HepG2 (cell line): ENCODE measurements around the gene DNPH1. TPM values are rescaled to one million over a fixed set of nuclear protein-coding genes. Genes with fewer than 3 reads are reported as not detected.

Experiments used
- GATAD2A ChIP-seq: IDR thresholded peaks from 2 replicates; pipeline ENCODE4 v1.6.1; 2016
- PBX2 ChIP-seq: IDR thresholded peaks from 2 replicates; pipeline ENCODE4 v1.6.1; 2016; ENCODE audit warnings: control low read depth
- SP1 ChIP-seq, 2 experiments: fragments of 450-650 bp in 1 of 2; sonication (generic) in 1 of 2; formaldehyde crosslinking in 1 of 2; IDR thresholded peaks; 2 replicates each; pipeline versions ENCODE4 v1.4.0 to v1.6.1; 2016 to 2020; ENCODE audit warnings: missing genetic modification reagents in 1 of 2
- TARDBP ChIP-seq: sonication (generic); formaldehyde crosslinking; IDR thresholded peaks from 2 replicates; pipeline ENCODE4 v1.8.0; 2022; ENCODE audit warnings: mild to moderate bottlenecking, missing genetic modification reagents
- YY1 ChIP-seq: IDR thresholded peaks from 2 replicates; pipeline ENCODE4 v1.6.1; 2011; ENCODE audit warnings: low read length, low read depth, moderate library complexity, mild to moderate bottlenecking; ENCODE audit not compliant: insufficient read depth, insufficient replicate concordance
- ZC3H4 ChIP-seq: sonication (generic); formaldehyde crosslinking; IDR thresholded peaks from 2 replicates; pipeline ENCODE4 v1.4.0; 2020; ENCODE audit warnings: missing genetic modification reagents, borderline replicate concordance
- ZFP36L1 ChIP-seq: sonication (generic); formaldehyde crosslinking; IDR thresholded peaks from 2 replicates; pipeline ENCODE4 v1.8.0; 2022; ENCODE audit warnings: mild to moderate bottlenecking, missing genetic modification reagents, moderate library complexity
- ZNF10 ChIP-seq: sonication (generic); formaldehyde crosslinking; IDR thresholded peaks from 2 replicates; pipeline ENCODE4 v1.4.0; 2020; ENCODE audit warnings: mild to moderate bottlenecking, low read depth, missing genetic modification reagents, borderline replicate concordance
- ZNF780A ChIP-seq: sonication (generic); formaldehyde crosslinking; IDR thresholded peaks from 2 replicates; pipeline ENCODE4 v1.8.0; 2022; ENCODE audit warnings: mild to moderate bottlenecking, missing genetic modification reagents, moderate library complexity
- ZNF839 ChIP-seq: sonication (generic); formaldehyde crosslinking; IDR thresholded peaks from 2 replicates; pipeline ENCODE4 v1.4.0; 2020; ENCODE audit warnings: missing genetic modification reagents, mild to moderate bottlenecking, borderline replicate concordance
- ZSCAN5A ChIP-seq: sonication (generic); formaldehyde crosslinking; IDR thresholded peaks from 2 replicates; pipeline ENCODE4 v1.8.0; 2022; ENCODE audit warnings: mild to moderate bottlenecking, missing genetic modification reagents, borderline replicate concordance
- ZZZ3 ChIP-seq: sonication (generic); formaldehyde crosslinking; IDR thresholded peaks from 2 replicates; pipeline ENCODE4 v1.4.0; 2020; ENCODE audit warnings: missing genetic modification reagents, mild to moderate bottlenecking, borderline replicate concordance
- polyA plus RNA-seq, 8 experiments: library from polyadenylated mRNA; depleted of rRNA in 3 of 8; stranded (reverse) in 7 of 8; unstranded in 1 of 8; fragments of >200 nt; fragmentation: Illumina TruSeq in 4 of 8; extraction: Trizol in 4 of 8; gene quantifications; 2 replicates each; pipeline versions ENCODE4 v1.2.1 to v1.2.3, GENCODE V29; 2011 to 2016; ENCODE audit warnings: low read depth in 4 of 8, missing spikeins in 1 of 8, mixed read lengths in 1 of 8; ENCODE audit not compliant: insufficient read depth in 1 of 8
- total RNA-seq, 5 experiments: library from RNA; depleted of rRNA; stranded (reverse); fragments of >200 nt; fragmentation: Illumina TruSeq; extraction: Trizol; gene quantifications; 2 replicates each; pipeline ENCODE4 v1.2.3, GENCODE V29; 2016; ENCODE audit warnings: low read depth in 1 of 5
- TF ChIP-seq, protein P1 (sequence below): sonication (generic); formaldehyde crosslinking; conservative IDR thresholded peaks from 2 replicates; pipeline ENCODE4 v1.8.0; 2022; ENCODE audit warnings: mild to moderate bottlenecking, moderate library complexity, missing genetic modification reagents
- TF ChIP-seq, protein P2 (sequence below): sonication (generic); formaldehyde crosslinking; IDR thresholded peaks from 2 replicates; pipeline ENCODE4 v1.5.0; 2020; ENCODE audit warnings: mild to moderate bottlenecking, missing genetic modification reagents, borderline replicate concordance
- TF ChIP-seq, protein P3 (sequence below): sonication (generic); formaldehyde crosslinking; IDR thresholded peaks from 2 replicates; pipeline ENCODE4 v1.4.0; 2020; ENCODE audit warnings: low read depth, mild to moderate bottlenecking, missing genetic modification reagents

Gene DNPH1
- total and polyA plus RNA-seq, 2 of the 13 experiments (the other 11 are each of a cell fraction or from before 2014, with no cell fraction given): 56.5 to 75.1 TPM

DNA sequence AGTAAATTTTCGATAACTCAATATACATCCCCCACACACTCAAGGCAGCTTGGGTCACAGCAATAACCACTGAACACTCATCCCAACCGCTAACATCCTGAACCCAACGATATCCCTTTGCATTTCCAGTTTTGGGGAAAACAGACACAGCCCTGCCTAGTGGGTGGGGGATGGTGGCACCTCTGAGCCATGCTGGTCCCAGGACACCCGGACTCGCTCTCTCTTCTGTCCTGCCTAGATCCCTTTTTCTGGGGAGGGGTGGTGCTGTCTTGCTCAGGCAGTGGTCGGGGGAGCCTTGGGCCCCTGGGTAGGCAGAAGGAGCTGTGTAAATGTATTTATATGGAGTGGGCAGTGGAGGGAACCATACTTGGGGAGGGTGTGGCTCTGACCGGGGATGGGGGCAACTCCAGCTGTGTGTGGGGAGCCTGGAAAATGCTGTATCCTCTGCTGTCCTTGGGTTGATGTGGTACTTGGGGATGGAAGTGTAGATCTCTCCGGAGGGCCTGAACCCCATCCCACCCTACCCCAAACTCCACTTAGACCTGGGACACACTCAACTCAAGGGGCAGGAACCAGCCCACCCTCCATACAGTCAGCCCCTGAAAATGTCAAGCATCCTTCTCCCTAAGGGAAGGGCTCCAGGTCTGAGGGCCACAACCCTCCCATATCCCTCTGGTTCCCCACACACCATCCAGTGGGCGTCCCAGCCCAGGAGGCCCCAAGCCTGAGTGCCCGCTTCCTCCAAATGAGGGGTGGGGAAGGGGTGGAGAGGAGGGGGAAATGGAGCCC is 45.0 kb upstream of the DNPH1 start (continued):
- peak; percentile 91; the same call in 1 of the 2 replicates for TF ChIP-seq ZC3H4 (CRISPR knock-in tag)
- TF ChIP-seq TARDBP (CRISPR knock-in tag): peak; percentile 85; the same call in 1 of the 2 replicates
- peak; percentile 74 for TF ChIP-seq ZFP36L1 (CRISPR knock-in tag)
- TF ChIP-seq GATAD2A (CRISPR knock-in tag): peak; percentile 58; the same call in 1 of the 2 replicates
- TF ChIP-seq ZNF780A (CRISPR knock-in tag): 0 out of 2 replicates have a peak, but pooled peaks have one; percentile 10
- TF ChIP-seq ZSCAN5A (CRISPR knock-in tag): 0 out of 2 replicates have a peak, but pooled peaks have one; percentile 73
- no peak for TF ChIP-seq ZNF10 (CRISPR knock-in tag)
- 0 out of 2 replicates have a peak, but pooled peaks have one; percentile 14 for TF ChIP-seq ZNF839
- TF ChIP-seq YY1: peak; percentile 31
- TF ChIP-seq, protein P1, sequence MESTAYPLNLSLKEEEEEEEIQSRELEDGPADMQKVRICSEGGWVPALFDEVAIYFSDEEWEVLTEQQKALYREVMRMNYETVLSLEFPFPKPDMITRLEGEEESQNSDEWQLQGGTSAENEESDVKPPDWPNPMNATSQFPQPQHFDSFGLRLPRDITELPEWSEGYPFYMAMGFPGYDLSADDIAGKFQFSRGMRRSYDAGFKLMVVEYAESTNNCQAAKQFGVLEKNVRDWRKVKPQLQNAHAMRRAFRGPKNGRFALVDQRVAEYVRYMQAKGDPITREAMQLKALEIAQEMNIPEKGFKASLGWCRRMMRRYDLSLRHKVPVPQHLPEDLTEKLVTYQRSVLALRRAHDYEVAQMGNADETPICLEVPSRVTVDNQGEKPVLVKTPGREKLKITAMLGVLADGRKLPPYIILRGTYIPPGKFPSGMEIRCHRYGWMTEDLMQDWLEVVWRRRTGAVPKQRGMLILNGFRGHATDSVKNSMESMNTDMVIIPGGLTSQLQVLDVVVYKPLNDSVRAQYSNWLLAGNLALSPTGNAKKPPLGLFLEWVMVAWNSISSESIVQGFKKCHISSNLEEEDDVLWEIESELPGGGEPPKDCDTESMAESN (CRISPR knock-in tag): 0 out of 2 replicates have a peak, but pooled peaks have one; percentile 17
- TF ChIP-seq, protein P2, sequence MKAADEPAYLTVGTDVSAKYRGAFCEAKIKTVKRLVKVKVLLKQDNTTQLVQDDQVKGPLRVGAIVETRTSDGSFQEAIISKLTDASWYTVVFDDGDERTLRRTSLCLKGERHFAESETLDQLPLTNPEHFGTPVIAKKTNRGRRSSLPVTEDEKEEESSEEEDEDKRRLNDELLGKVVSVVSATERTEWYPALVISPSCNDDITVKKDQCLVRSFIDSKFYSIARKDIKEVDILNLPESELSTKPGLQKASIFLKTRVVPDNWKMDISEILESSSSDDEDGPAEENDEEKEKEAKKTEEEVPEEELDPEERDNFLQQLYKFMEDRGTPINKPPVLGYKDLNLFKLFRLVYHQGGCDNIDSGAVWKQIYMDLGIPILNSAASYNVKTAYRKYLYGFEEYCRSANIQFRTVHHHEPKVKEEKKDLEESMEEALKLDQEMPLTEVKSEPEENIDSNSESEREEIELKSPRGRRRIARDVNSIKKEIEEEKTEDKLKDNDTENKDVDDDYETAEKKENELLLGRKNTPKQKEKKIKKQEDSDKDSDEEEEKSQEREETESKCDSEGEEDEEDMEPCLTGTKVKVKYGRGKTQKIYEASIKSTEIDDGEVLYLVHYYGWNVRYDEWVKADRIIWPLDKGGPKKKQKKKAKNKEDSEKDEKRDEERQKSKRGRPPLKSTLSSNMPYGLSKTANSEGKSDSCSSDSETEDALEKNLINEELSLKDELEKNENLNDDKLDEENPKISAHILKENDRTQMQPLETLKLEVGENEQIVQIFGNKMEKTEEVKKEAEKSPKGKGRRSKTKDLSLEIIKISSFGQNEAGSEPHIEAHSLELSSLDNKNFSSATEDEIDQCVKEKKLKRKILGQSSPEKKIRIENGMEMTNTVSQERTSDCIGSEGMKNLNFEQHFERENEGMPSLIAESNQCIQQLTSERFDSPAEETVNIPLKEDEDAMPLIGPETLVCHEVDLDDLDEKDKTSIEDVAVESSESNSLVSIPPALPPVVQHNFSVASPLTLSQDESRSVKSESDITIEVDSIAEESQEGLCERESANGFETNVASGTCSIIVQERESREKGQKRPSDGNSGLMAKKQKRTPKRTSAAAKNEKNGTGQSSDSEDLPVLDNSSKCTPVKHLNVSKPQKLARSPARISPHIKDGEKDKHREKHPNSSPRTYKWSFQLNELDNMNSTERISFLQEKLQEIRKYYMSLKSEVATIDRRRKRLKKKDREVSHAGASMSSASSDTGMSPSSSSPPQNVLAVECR (CRISPR knock-in tag): no peak
- no peak for TF ChIP-seq ZZZ3 (CRISPR knock-in tag)
- no peak for TF ChIP-seq PBX2 (CRISPR knock-in tag)
- no peak for TF ChIP-seq SP1 (IDR thresholded peaks at IDR 0.05)
- TF ChIP-seq SP1 (CRISPR knock-in tag; IDR thresholded peaks at IDR 0.05): 0 out of 2 replicates have a peak, but pooled peaks have one; percentile 6
- TF ChIP-seq, protein P3, sequence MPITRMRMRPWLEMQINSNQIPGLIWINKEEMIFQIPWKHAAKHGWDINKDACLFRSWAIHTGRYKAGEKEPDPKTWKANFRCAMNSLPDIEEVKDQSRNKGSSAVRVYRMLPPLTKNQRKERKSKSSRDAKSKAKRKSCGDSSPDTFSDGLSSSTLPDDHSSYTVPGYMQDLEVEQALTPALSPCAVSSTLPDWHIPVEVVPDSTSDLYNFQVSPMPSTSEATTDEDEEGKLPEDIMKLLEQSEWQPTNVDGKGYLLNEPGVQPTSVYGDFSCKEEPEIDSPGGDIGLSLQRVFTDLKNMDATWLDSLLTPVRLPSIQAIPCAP (CRISPR knock-in tag): no peak
